Loucy (cell line): Measurements from ENCODE around the gene KLF13.
A peak's percentile ranks its signal among the peaks of the same experiment; 100 is the strongest.

Source experiments
- CTCF ChIP-seq: fragments of 200-600 bp; sonication (generic); conservative IDR thresholded peaks from 2 replicates; pipeline ENCODE4 v1.5.1; 2014; ENCODE audit warnings: mild to moderate bottlenecking, antibody characterized with exemption, low read length
- EZH2phosphoT487 ChIP-seq: fragments of 200-600 bp; IDR thresholded peaks from 2 replicates; pipeline ENCODE4 v1.6.1; 2018; ENCODE audit warnings: antibody characterized with exemption, mild to moderate bottlenecking, moderate library complexity, borderline replicate concordance

GRCh38 chr15:31352911-31353811 lies 26.5 kb downstream of the KLF13 start:
- 0 out of 2 replicates have a peak, but pooled peaks have one; percentile 11 for TF ChIP-seq CTCF
- TF ChIP-seq EZH2phosphoT487 = no peak
